ENCODE measurements around the gene UBXN10. TPM values are rescaled to one million over a fixed set of nuclear protein-coding genes. Genes with fewer than 3 reads are reported as not detected.

Gene UBXN10
- total and polyA plus RNA-seq, 7 donors, result 0.04 to 0.48 (median 0.17) TPM

- DNase-seq (no peak), ATAC-seq (no peak)
- no peak overlapping the region for H3K4me3 ChIP-seq
- H3K9me3 ChIP-seq, result no peaks in the 10 kb centered on the region
- 86 to 96% (median 91%) methylated on average over 6 of the region's 6 CpGs for WGBS, 3 donors
- intact Hi-C loops (cut with DNase I), result no loop called here
- no peaks in the 10 kb centered on the region for H3K4me1 ChIP-seq
- no peaks in the 10 kb centered on the region for H3K36me3 ChIP-seq (ENCODE audit: insufficient read depth in 1 of 2, low read depth in 1 of 2)
- no peak overlapping the region for H3K27ac ChIP-seq
- H3K27me3 ChIP-seq (ENCODE audit: insufficient read depth in 3 of 3, low read length in 2 of 3), result peaks cover 0 to 3% (median 0%) of the 10 kb centered on the region in 3 donors
- no peak for TF ChIP-seq CTCF (IDR thresholded peaks at IDR 0.05)
Observed at GRCh38 chr1:20138346-20138745, 47.5 kb upstream of the UBXN10 start.

GRCh38 chr1:20138961-20139550 lies 46.8 kb upstream of the UBXN10 start, which contains the start of gene PLA2G2F:
TSS of gene PLA2G2F (plus strand) at chr1:20139323. CDS start at chr1:20139428, 105 bp downstream.
- WGBS, 3 donors, result 87 to 93% (median 90%) methylated on average over 9 of the region's 9 CpGs
- Histone ChIP-seq H3K4me3 (no peak within 1 kb of the TSS), H3K27me3 (ENCODE audit: insufficient read depth in 3 of 3, low read length in 2 of 3) (peaks cover 0 to 3% (median 0%) of the 10 kb centered on the region in 3 donors), H3K36me3 (ENCODE audit: insufficient read depth in 1 of 2, low read depth in 1 of 2) (no peaks in the 10 kb centered on the region), H3K4me1 (no peaks in the 10 kb centered on the region), H3K9me3 (no peaks in the 10 kb centered on the region), H3K27ac (no peak within 1 kb of the TSS)
- ATAC-seq, result no peak
- no peak for TF ChIP-seq CTCF (IDR thresholded peaks at IDR 0.05)
- intact Hi-C loops (cut with DNase I), result no loop called here
- no peak for DNase-seq

GRCh38 chr1:20139776-20140612 lies 45.9 kb upstream of the UBXN10 start:
- Histone ChIP-seq H3K9me3 (no peaks in the 10 kb centered on the region), H3K36me3 (ENCODE audit: insufficient read depth in 1 of 2, low read depth in 1 of 2) (no peaks in the 10 kb centered on the region), H3K27ac (no peak overlapping the region), H3K4me1 (no peaks in the 10 kb centered on the region), H3K27me3 (ENCODE audit: insufficient read depth in 3 of 3, low read length in 2 of 3) (peaks cover 0 to 3% (median 0%) of the 10 kb centered on the region in 3 donors), H3K4me3 (no peak overlapping the region)
- WGBS, 3 donors, result 73 to 85% (median 79%) methylated on average over 12 to 13 of the region's 13 CpGs
- TF ChIP-seq CTCF (IDR thresholded peaks at IDR 0.05), result no peak
- ATAC-seq, result no peak
- no peak for DNase-seq
- intact Hi-C loops (cut with DNase I), result no loop called here

GRCh38 chr1:20141001-20141400 lies 44.9 kb upstream of the UBXN10 start:
- intact Hi-C loops (cut with DNase I), result no loop called here
- H3K36me3 ChIP-seq (ENCODE audit: insufficient read depth in 1 of 2, low read depth in 1 of 2), result no peaks in the 10 kb centered on the region
- H3K4me3 ChIP-seq, result no peak overlapping the region
- H3K4me1 ChIP-seq, result no peaks in the 10 kb centered on the region
- WGBS, 3 donors, result 78 to 80% (median 80%) methylated on average over 9 of the region's 9 CpGs
- ATAC-seq (no peak), DNase-seq (no peak)
- H3K27me3 ChIP-seq (ENCODE audit: insufficient read depth in 3 of 3, low read length in 2 of 3), result peaks cover 0 to 10% (median 0%) of the 10 kb centered on the region in 3 donors
- no peak for TF ChIP-seq CTCF (IDR thresholded peaks at IDR 0.05)
- H3K27ac ChIP-seq, result no peak overlapping the region
- H3K9me3 ChIP-seq, result no peaks in the 10 kb centered on the region

All from psoas muscle (tissue), 8 donors.